B cell (primary cell): Measurements from ENCODE around the gene TFDP3.

Experiments used
- EZH2 ChIP-seq: IDR thresholded peaks from 2 replicates; pipeline ENCODE4 v1.6.1; 2012; ENCODE audit warnings: borderline replicate concordance, low read depth, mild to moderate bottlenecking, moderate library complexity, low read length; ENCODE audit not compliant: insufficient read depth, poor library complexity, severe bottlenecking
- TF ChIP-seq, protein P1 (sequence below): fragments of 200-600 bp; IDR thresholded peaks from one replicate; pipeline ENCODE4 v1.8.0; 2022; ENCODE audit warnings: antibody characterized with exemption, mild to moderate bottlenecking

DNA sequence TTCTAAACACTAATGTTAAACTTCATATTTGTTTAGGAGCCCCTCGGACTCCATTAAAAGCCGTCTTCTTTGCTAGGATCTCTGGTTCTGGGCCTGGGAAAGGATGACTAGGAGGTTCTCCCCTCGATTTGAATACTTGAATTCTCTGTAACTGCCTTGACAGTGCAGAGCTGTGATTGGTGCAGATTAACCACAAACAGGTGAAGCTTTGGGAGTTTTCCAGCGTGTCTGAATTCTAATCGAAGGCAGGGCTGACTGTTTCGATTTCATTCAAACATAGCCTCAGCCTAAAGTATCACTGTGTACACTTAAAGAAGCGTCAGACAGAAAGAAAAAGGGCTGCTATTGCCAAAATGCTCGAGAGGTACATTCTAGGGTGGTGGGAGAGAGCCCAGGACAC is 29.0 kb downstream of the TFDP3 start:
- TF ChIP-seq, protein P1, sequence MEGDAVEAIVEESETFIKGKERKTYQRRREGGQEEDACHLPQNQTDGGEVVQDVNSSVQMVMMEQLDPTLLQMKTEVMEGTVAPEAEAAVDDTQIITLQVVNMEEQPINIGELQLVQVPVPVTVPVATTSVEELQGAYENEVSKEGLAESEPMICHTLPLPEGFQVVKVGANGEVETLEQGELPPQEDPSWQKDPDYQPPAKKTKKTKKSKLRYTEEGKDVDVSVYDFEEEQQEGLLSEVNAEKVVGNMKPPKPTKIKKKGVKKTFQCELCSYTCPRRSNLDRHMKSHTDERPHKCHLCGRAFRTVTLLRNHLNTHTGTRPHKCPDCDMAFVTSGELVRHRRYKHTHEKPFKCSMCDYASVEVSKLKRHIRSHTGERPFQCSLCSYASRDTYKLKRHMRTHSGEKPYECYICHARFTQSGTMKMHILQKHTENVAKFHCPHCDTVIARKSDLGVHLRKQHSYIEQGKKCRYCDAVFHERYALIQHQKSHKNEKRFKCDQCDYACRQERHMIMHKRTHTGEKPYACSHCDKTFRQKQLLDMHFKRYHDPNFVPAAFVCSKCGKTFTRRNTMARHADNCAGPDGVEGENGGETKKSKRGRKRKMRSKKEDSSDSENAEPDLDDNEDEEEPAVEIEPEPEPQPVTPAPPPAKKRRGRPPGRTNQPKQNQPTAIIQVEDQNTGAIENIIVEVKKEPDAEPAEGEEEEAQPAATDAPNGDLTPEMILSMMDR = no peak
- TF ChIP-seq EZH2 = no peak
